Natural killer cell (primary cell): Measurements from ENCODE around the gene METTL9. TPM values are rescaled to one million over a fixed set of nuclear protein-coding genes. Genes with fewer than 3 reads are reported as not detected.

Source experiments
- ATAC-seq, 3 donors: fragments of 150-1000 bp in 2 of 3; fragments of 200-7000 bp in 1 of 3; cut with Tn5 transposase; 1 replicate in 1 of 3; 2 replicates in 2 of 3; pipeline ENCODE4 v1.10.0; 2021; ENCODE audit warnings: mild to moderate bottlenecking in 2 of 3, moderate library complexity in 2 of 3
- DNase-seq, 2 donors: peaks; one replicate each; pipeline versions ENCODE4 v3.0.0 to v3.0.0-alpha.2; 2013 to 2021; ENCODE audit warnings: mixed read lengths in 1 of 2
- H3K27ac ChIP-seq: one replicate; pipeline ENCODE4 v1.5.1; 2013; ENCODE audit warnings: mild to moderate bottlenecking, low read length
- H3K27me3 ChIP-seq: one replicate; pipeline ENCODE4 v1.6.1; 2013; ENCODE audit warnings: low read length; ENCODE audit not compliant: control insufficient read depth, insufficient read depth
- H3K36me3 ChIP-seq: one replicate; pipeline ENCODE4 v1.6.1; 2013; ENCODE audit warnings: low read length; ENCODE audit not compliant: control insufficient read depth, insufficient read depth
- H3K4me1 ChIP-seq: one replicate; pipeline ENCODE4 v1.6.1; 2013; ENCODE audit warnings: low read length; ENCODE audit not compliant: control insufficient read depth, insufficient read depth
- H3K4me3 ChIP-seq: one replicate; pipeline ENCODE4 v1.5.1; 2013; ENCODE audit warnings: low read length
- H3K9me3 ChIP-seq: one replicate; pipeline ENCODE4 v1.6.1; 2013; ENCODE audit warnings: low read length; ENCODE audit not compliant: control insufficient read depth, insufficient read depth
- H3K27ac Mint-ChIP-seq, 2 donors: one replicate each; pipeline ENCODE4 v1.8.0; 2022; ENCODE audit warnings: mild to moderate bottlenecking in 2 of 2, mixed read lengths in 2 of 2, moderate library complexity in 1 of 2
- H3K27me3 Mint-ChIP-seq, 2 donors: one replicate each; pipeline ENCODE4 v1.8.0; 2022; ENCODE audit warnings: low read depth in 2 of 2, mixed read lengths in 2 of 2
- H3K36me3 Mint-ChIP-seq: one replicate; pipeline ENCODE4 v1.8.0; 2022; ENCODE audit warnings: mixed read lengths
- H3K4me1 Mint-ChIP-seq, 2 donors: one replicate each; pipeline ENCODE4 v1.8.0; 2022; ENCODE audit warnings: mixed read lengths in 2 of 2
- H3K4me3 Mint-ChIP-seq: one replicate; pipeline ENCODE4 v1.8.0; 2022; ENCODE audit warnings: mild to moderate bottlenecking, moderate library complexity, mixed read lengths
- H3K9me3 Mint-ChIP-seq, 2 donors: one replicate each; pipeline ENCODE4 v1.8.0; 2022; ENCODE audit warnings: mixed read lengths in 2 of 2
- CTCF ChIP-seq: fragments of 200-600 bp; IDR thresholded peaks from one replicate; pipeline ENCODE4 v1.8.0; 2022; ENCODE audit warnings: antibody characterized with exemption
- WGBS: methylation state at CpG from one replicate; pipeline ENCODE4 v1.1.7; 2013; ENCODE audit warnings: missing lambda C conversion rate; ENCODE audit not compliant: insufficient coverage; 5-methylcytosine and 5-hydroxymethylcytosine counted together
- intact Hi-C: fragments of 100-400 bp; cut with micrococcal nuclease; formaldehyde crosslinking; loops from one replicate; pipeline ENCODE4 v1.14.2; 2022
- total RNA-seq, 4 donors: library from RNA; stranded (reverse); fragments of 120-200 nt in 1 of 4; gene quantifications; one replicate each; pipeline versions ENCODE4 v1.2.3 to v1.2.4, GENCODE V29; 2013 to 2022

Gene METTL9
- total RNA-seq, 3 donors from 2014 or later (not counting 1 experiment from before 2014, with no cell fraction given): 73.1 to 110 (median 85.1) TPM

- WGBS: 85% methylated on average over 5 of the region's 7 CpGs
- no peak for ATAC-seq
- H3K4me1 Mint-ChIP-seq: peaks cover 5 to 10% of the 10 kb centered on the region in 2 donors
- Histone ChIP-seq H3K9me3 (no peaks in the 10 kb centered on the region), H3K27me3 (no peaks in the 10 kb centered on the region), H3K36me3 (no peaks in the 10 kb centered on the region), H3K4me3 (no peak overlapping the region), H3K27ac (no peak overlapping the region), H3K4me1 (peaks cover 7% of the 10 kb centered on the region)
- no peak for DNase-seq
- no peak for TF ChIP-seq CTCF
- no peak overlapping the region for H3K4me3 Mint-ChIP-seq
- H3K9me3 Mint-ChIP-seq: no peaks in the 10 kb centered on the region
- intact Hi-C loops: no loop called here
- H3K27me3 Mint-ChIP-seq: no peaks in the 10 kb centered on the region
- no peak overlapping the region for H3K27ac Mint-ChIP-seq
- no peaks in the 10 kb centered on the region for H3K36me3 Mint-ChIP-seq
These were observed 5.7 kb upstream of the METTL9 start for GRCh38 chr16:21593530-21594289.

GRCh38 chr16:21597561-21598030 lies 1.8 kb upstream of the METTL9 start:
- ATAC-seq (no peak), DNase-seq (peak in 1 of 2 donors; percentile 36)
- Mint-ChIP-seq H3K27ac (peak overlapping the region; percentile 49 to 79), H3K9me3 (no peaks in the 10 kb centered on the region), H3K36me3 (no peaks in the 10 kb centered on the region), H3K4me1 (peaks cover 29 to 36% of the 10 kb centered on the region in 2 donors), H3K4me3 (peak overlapping the region; percentile 85), H3K27me3 (no peaks in the 10 kb centered on the region)
- peaks cover 5% of the 10 kb centered on the region for H3K4me1 ChIP-seq
- no peak overlapping the region for H3K27ac ChIP-seq
- no peak for TF ChIP-seq CTCF
- H3K9me3 ChIP-seq: no peaks in the 10 kb centered on the region
- H3K4me3 ChIP-seq: no peak overlapping the region
- intact Hi-C loops: loop anchor here (2.0 to 5.0 kb wide), 3 partner anchors 47 to 1550 kb away; partner anchors contain the start of gene USP31
- no peaks in the 10 kb centered on the region for H3K27me3 ChIP-seq
- no CpG with 5 or more reads among the region's 2 CpGs for WGBS
- no peaks in the 10 kb centered on the region for H3K36me3 ChIP-seq

- Mint-ChIP-seq H3K4me3 (peak overlapping the region; percentile 95), H3K36me3 (no peaks in the 10 kb centered on the region), H3K4me1 (peaks cover 29 to 37% of the 10 kb centered on the region in 2 donors), H3K27me3 (no peaks in the 10 kb centered on the region), H3K9me3 (no peaks in the 10 kb centered on the region), H3K27ac (peak overlapping the region; percentile 90 to 92)
- H3K4me3 ChIP-seq: no peak overlapping the region
- intact Hi-C loops: loop anchor here (2.0 to 5.0 kb wide), 3 partner anchors 47 to 1549 kb away; partner anchors contain the start of gene USP31
- ATAC-seq (no peak), DNase-seq (no peak)
- H3K27ac ChIP-seq: peak overlapping the region; percentile 93
- H3K36me3 ChIP-seq: no peaks in the 10 kb centered on the region
- 94% methylated on average over 11 of the region's 12 CpGs for WGBS
- H3K27me3 ChIP-seq: no peaks in the 10 kb centered on the region
- no peaks in the 10 kb centered on the region for H3K9me3 ChIP-seq
- TF ChIP-seq CTCF: no peak
- peaks cover 5% of the 10 kb centered on the region for H3K4me1 ChIP-seq
These were observed 1.2 kb upstream of the METTL9 start for GRCh38 chr16:21598206-21598605.
